ENCODE results near the gene NAALADL2. TPM values are rescaled to one million over a fixed set of nuclear protein-coding genes. Genes with fewer than 3 reads are reported as not detected.

NAALADL2 gene
- total and polyA plus RNA-seq, 2 donors (not counting 3 experiments of a cell fraction or from before 2014, with no cell fraction given), result 1.1 to 4.0 TPM

- Histone ChIP-seq H3K27me3 (ENCODE audit: control insufficient read depth in 2 of 2, insufficient read depth in 2 of 2, low read length in 2 of 2) (no peaks in the 10 kb centered on the region), H3K9me1 (replicated peaks; ENCODE audit: control insufficient read depth, extremely low read depth, insufficient read depth, low read length) (no peaks in the 10 kb centered on the region), H3K4me1 (ENCODE audit: control insufficient read depth, extremely low read depth, insufficient read depth, low read length) (no peaks in the 10 kb centered on the region), H3K36me3 (ENCODE audit: control insufficient read depth in 2 of 2, extremely low read depth in 1 of 2, insufficient read depth in 2 of 2, low read length in 2 of 2) (no peaks in the 10 kb centered on the region), H3K79me2 (ENCODE audit: control insufficient read depth, insufficient read depth, low read length) (no peaks in the 10 kb centered on the region), H2AFZ (ENCODE audit: low read depth, low read length) (no peak overlapping the region), H3K9ac (replicated peaks; ENCODE audit: extremely low read depth, insufficient read depth, low read length) (no peak overlapping the region), H3K4me2 (ENCODE audit: insufficient read depth, low read length) (no peak overlapping the region), H3K9me3 (replicated peaks; ENCODE audit: control insufficient read depth, insufficient read depth, low read length) (no peaks in the 10 kb centered on the region), H3K27ac (ENCODE audit: insufficient read depth, low read depth, low read length) (no peak overlapping the region), H3K4me3 (replicated peaks in 1 of 3; ENCODE audit: insufficient read depth in 1 of 3, low read depth in 1 of 3, low read length in 3 of 3) (no peak overlapping the region), H4K20me1 (replicated peaks; ENCODE audit: control insufficient read depth, extremely low read depth, insufficient read depth, low read length) (no peaks in the 10 kb centered on the region)
- intact Hi-C loops (cut with micrococcal nuclease), result no loop called here
- DNase-seq (ENCODE audit: low read depth, low spot score), result no peak
- ChIA-PET POLR2A (interaction anchor here (0.6 kb wide), 1 partner anchor 1717 kb away, joined by 4 read pairs; no protein-coding TSS in a partner anchor), CTCF (no interaction called here)
- no peak for FAIRE-seq
- dilution Hi-C loops (cut with MboI; ENCODE audit: extremely low pct_ligation_motif_present, low sequenced_read_pairs), result no loop called here
- BruUV-seq (replicated peaks), result no TSS peak
- no peak for TF ChIP-seq POLR2A (IDR thresholded peaks at IDR 0.05; ENCODE audit: low read depth, low read length)
- TF ChIP-seq FOS (IDR thresholded peaks at IDR 0.05; ENCODE audit: borderline replicate concordance, insufficient read depth, low read length), result no peak
- TF ChIP-seq MYC (IDR thresholded peaks at IDR 0.05; ENCODE audit: low read depth, low read length), result no peak
- no peak for TF ChIP-seq MAX (IDR thresholded peaks at IDR 0.05; ENCODE audit: insufficient read depth, insufficient read length)
Observed at GRCh38 chr3:175255698-175256097, 396.6 kb downstream of the NAALADL2 start.

DNA sequence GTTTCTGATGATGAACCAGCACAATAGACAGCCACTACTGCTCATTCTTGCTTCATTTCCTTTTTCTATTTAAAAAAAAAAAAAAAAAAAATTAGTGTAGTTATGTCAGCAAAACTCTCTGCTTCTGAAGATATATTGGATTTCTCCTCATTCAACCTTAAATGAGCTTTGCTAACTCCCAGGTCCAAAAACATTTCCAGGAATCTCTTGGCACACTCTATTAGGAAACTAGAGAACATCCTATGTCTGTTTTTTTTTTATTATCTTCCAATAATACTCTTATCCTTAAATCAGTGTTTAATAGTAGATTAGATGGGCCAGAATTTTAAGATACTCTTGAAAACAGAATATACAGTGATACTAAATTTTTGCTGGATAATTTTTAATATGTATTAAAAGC, 398.0 kb downstream of the NAALADL2 start:
- Histone ChIP-seq H4K20me1 (replicated peaks; ENCODE audit: control insufficient read depth, extremely low read depth, insufficient read depth, low read length) (no peaks in the 10 kb centered on the region), H3K9me1 (replicated peaks; ENCODE audit: control insufficient read depth, extremely low read depth, insufficient read depth, low read length) (no peaks in the 10 kb centered on the region), H3K4me2 (ENCODE audit: insufficient read depth, low read length) (no peak overlapping the region), H3K79me2 (ENCODE audit: control insufficient read depth, insufficient read depth, low read length) (no peaks in the 10 kb centered on the region), H3K9me3 (replicated peaks; ENCODE audit: control insufficient read depth, insufficient read depth, low read length) (no peaks in the 10 kb centered on the region), H3K4me1 (ENCODE audit: control insufficient read depth, extremely low read depth, insufficient read depth, low read length) (no peaks in the 10 kb centered on the region), H3K9ac (replicated peaks; ENCODE audit: extremely low read depth, insufficient read depth, low read length) (no peak overlapping the region), H2AFZ (ENCODE audit: low read depth, low read length) (no peak overlapping the region), H3K36me3 (ENCODE audit: control insufficient read depth in 2 of 2, extremely low read depth in 1 of 2, insufficient read depth in 2 of 2, low read length in 2 of 2) (no peaks in the 10 kb centered on the region), H3K27ac (ENCODE audit: insufficient read depth, low read depth, low read length) (no peak overlapping the region), H3K27me3 (ENCODE audit: control insufficient read depth in 2 of 2, insufficient read depth in 2 of 2, low read length in 2 of 2) (no peaks in the 10 kb centered on the region), H3K4me3 (replicated peaks in 1 of 3; ENCODE audit: insufficient read depth in 1 of 3, low read depth in 1 of 3, low read length in 3 of 3) (no peak overlapping the region)
- no peak for TF ChIP-seq EZH2 (IDR thresholded peaks at IDR 0.05; ENCODE audit: borderline replicate concordance, low read depth, low read length, severe bottlenecking)
- intact Hi-C loops (cut with micrococcal nuclease), result no loop called here
- DNase-seq (ENCODE audit: low read depth, low spot score) (no peak), FAIRE-seq (no peak)
- CTCF ChIA-PET, result no interaction called here
- POLR2A ChIA-PET, result no interaction called here
- no TSS peak for BruUV-seq (replicated peaks)
- dilution Hi-C loops (cut with MboI; ENCODE audit: extremely low pct_ligation_motif_present, low sequenced_read_pairs), result no loop called here

All from endothelial cell of umbilical vein (primary cell).